IMR-90 (cell line): ENCODE results near the gene FAM24B. TPM values are rescaled to one million over a fixed set of nuclear protein-coding genes. Genes with fewer than 3 reads are reported as not detected.
"Not testable (repeated sequence)": the region's sequence is repeated elsewhere in the genome, so short reads cannot be mapped to it uniquely, and the experiment has no call there.

Experiments
- ATAC-seq: fragments of 200-7000 bp; cut with Tn5 transposase; 2 replicates; pipeline ENCODE4 v1.9.1; 2020; ENCODE audit warnings: low read depth, mild to moderate bottlenecking, moderate library complexity
- BruUV-seq: library from RNA; stranded (reverse); fragments of 400-500 nt; replicated peaks from 2 replicates; lab custom pipeline; 2021; lab: Mats Ljungman, UMichigan
- CTCF ChIA-PET: fragments of 300-600 bp; formaldehyde crosslinking; extraction: SDS; loops from one replicate; lab custom pipeline; 2021; ENCODE audit warnings: antibody characterized with exemption; lab: Yijun Ruan, JAX
- POLR2A ChIA-PET: fragments of 300-600 bp; sonication (Branson Sonifier 250); formaldehyde crosslinking; loops from one replicate; lab custom pipeline; 2022; ENCODE audit warnings: antibody characterized with exemption; ENCODE audit not compliant: unreplicated experiment; lab: Charles Lee
- DNase-seq: peaks from one replicate; pipeline ENCODE4 v3.0.0; 2013
- H2AFZ ChIP-seq: replicated peaks from 2 replicates; pipeline ENCODE3; 2013; ENCODE audit warnings: low read length, mild to moderate bottlenecking; ENCODE audit not compliant: poor library complexity
- H2AK5ac ChIP-seq: 2 replicates; pipeline ENCODE4 v1.6.1; 2013; ENCODE audit warnings: low read depth, low read length, inconsistent platforms
- H2AK9ac ChIP-seq: replicated peaks from 2 replicates; pipeline ENCODE3; 2013; ENCODE audit warnings: mild to moderate bottlenecking, low read depth, low read length, moderate library complexity; ENCODE audit not compliant: poor library complexity
- H2BK120ac ChIP-seq: 2 replicates; pipeline ENCODE4 v1.6.1; 2013; ENCODE audit warnings: low read depth, low read length, inconsistent platforms
- H2BK15ac ChIP-seq: 3 replicates; pipeline ENCODE4 v1.6.1; 2013; ENCODE audit warnings: low read depth, low read length, inconsistent platforms
- H2BK20ac ChIP-seq: 2 replicates; pipeline ENCODE4 v1.6.1; 2013; ENCODE audit warnings: low read depth, mild to moderate bottlenecking, inconsistent platforms, low read length, moderate library complexity
- H2BK5ac ChIP-seq: 2 replicates; pipeline ENCODE4 v1.6.1; 2013; ENCODE audit warnings: mild to moderate bottlenecking, low read depth, low read length, inconsistent platforms; ENCODE audit not compliant: poor library complexity, severe bottlenecking
- H3K14ac ChIP-seq: replicated peaks from 2 replicates; pipeline ENCODE4 v1.6.1; 2013; ENCODE audit warnings: low read depth, low read length, inconsistent platforms
- H3K18ac ChIP-seq: 2 replicates; pipeline ENCODE4 v1.6.1; 2013; ENCODE audit warnings: low read depth, low read length, control low read depth
- H3K23ac ChIP-seq: 2 replicates; pipeline ENCODE4 v1.6.1; 2013; ENCODE audit warnings: low read depth, low read length, inconsistent platforms
- H3K27ac ChIP-seq: 2 replicates; pipeline ENCODE4 v1.5.1; 2013; ENCODE audit warnings: mild to moderate bottlenecking, control low read depth, low read length; ENCODE audit not compliant: insufficient read depth
- H3K27me3 ChIP-seq: 2 replicates; pipeline ENCODE4 v1.6.1; 2013; ENCODE audit warnings: low read length; ENCODE audit not compliant: control insufficient read depth, insufficient read depth
- H3K36me3 ChIP-seq: 2 replicates; pipeline ENCODE4 v1.6.1; 2013; ENCODE audit warnings: low read length, mixed read lengths; ENCODE audit not compliant: control insufficient read depth, insufficient read depth
- H3K4ac ChIP-seq: 2 replicates; pipeline ENCODE4 v1.6.1; 2013; ENCODE audit warnings: low read depth, low read length, inconsistent platforms
- H3K4me1 ChIP-seq: 2 replicates; pipeline ENCODE4 v1.6.1; 2013; ENCODE audit warnings: low read length, mixed read lengths; ENCODE audit not compliant: control insufficient read depth, insufficient read depth
- H3K4me2 ChIP-seq: 2 replicates; pipeline ENCODE4 v1.6.1; 2013; ENCODE audit warnings: low read depth, mild to moderate bottlenecking, control low read depth, low read length, moderate library complexity
- H3K4me3 ChIP-seq: 2 replicates; pipeline ENCODE4 v1.5.1; 2013; ENCODE audit warnings: low read depth, mild to moderate bottlenecking, control low read depth, low read length, moderate library complexity; ENCODE audit not compliant: insufficient read depth
- H3K56ac ChIP-seq: 2 replicates; pipeline ENCODE4 v1.6.1; 2013; ENCODE audit warnings: low read length, inconsistent platforms; ENCODE audit not compliant: insufficient read depth; ENCODE audit errors: extremely low read depth
- H3K79me1 ChIP-seq, 2 experiments: 2 replicates each; pipeline ENCODE4 v1.6.1; 2013; ENCODE audit warnings: low read length in 2 of 2, inconsistent platforms in 1 of 2, low read depth in 1 of 2
- H3K9ac ChIP-seq: 2 replicates; pipeline ENCODE4 v1.6.1; 2013; ENCODE audit warnings: low read depth, low read length, control low read depth
- H3K9me1 ChIP-seq: 2 replicates; pipeline ENCODE4 v1.6.1; 2013; ENCODE audit warnings: low read length, inconsistent platforms; ENCODE audit not compliant: insufficient read depth
- H3K9me3 ChIP-seq: 2 replicates; pipeline ENCODE4 v1.6.1; 2013; ENCODE audit warnings: low read length; ENCODE audit not compliant: control insufficient read depth, insufficient read depth
- H4K20me1 ChIP-seq: 2 replicates; pipeline ENCODE4 v1.6.1; 2013; ENCODE audit warnings: low read length, inconsistent platforms; ENCODE audit not compliant: insufficient read depth
- H4K5ac ChIP-seq: 2 replicates; pipeline ENCODE4 v1.6.1; 2013; ENCODE audit warnings: mild to moderate bottlenecking, low read depth, low read length, control low read depth
- H4K8ac ChIP-seq, 2 experiments: 2 replicates each; pipeline ENCODE4 v1.6.1; 2013; ENCODE audit warnings: low read depth in 2 of 2, low read length in 2 of 2, control low read depth in 1 of 2, inconsistent platforms in 1 of 2
- H4K91ac ChIP-seq: 2 replicates; pipeline ENCODE4 v1.6.1; 2013; ENCODE audit warnings: low read depth, low read length, inconsistent platforms; ENCODE audit not compliant: insufficient read depth
- WGBS, 2 experiments: methylation state at CpG; one replicate each; pipeline versions ENCODE4 v1.1.5 to v1.1.7; 2013; ENCODE audit warnings: missing lambda C conversion rate in 2 of 2; ENCODE audit not compliant: insufficient read length in 1 of 2; ENCODE audit errors: extremely low coverage in 2 of 2; 5-methylcytosine and 5-hydroxymethylcytosine counted together
- dilution Hi-C: fragments of 300-500 bp; cut with HindIII; formaldehyde crosslinking; loops from one replicate; pipeline ENCODE4 v1.14.3; 2018; ENCODE audit warnings: low sequenced_read_pairs; ENCODE audit not compliant: unreplicated experiment
- in situ Hi-C: fragments of 300-500 bp; cut with MboI; formaldehyde crosslinking; loops from 3 replicates; pipeline ENCODE4 v1.14.3; 2019; ENCODE audit warnings: low sequenced_read_pairs, inconsistent platforms, mixed read lengths
- intact Hi-C: fragments of 100-400 bp; cut with micrococcal nuclease; formaldehyde crosslinking; loops from 2 replicates; pipeline ENCODE4 v1.10.0; 2022
- polyA plus RNA-seq, 3 experiments: library from polyadenylated mRNA; depleted of rRNA; stranded (reverse); fragments of >200 nt; gene quantifications; 2 replicates each; pipeline ENCODE4 v1.2.3, GENCODE V29; 2012; ENCODE audit warnings: low replicate concordance in 1 of 3
- total RNA-seq: library from RNA; depleted of rRNA; stranded (reverse); fragments of >200 nt; gene quantifications from 2 replicates; pipeline ENCODE4 v1.2.3, GENCODE V29; 2012

FAM24B gene
- total and polyA plus RNA-seq, 2 of the 4 experiments (the other 2 are of a cell fraction), result 1.6 to 4.3 TPM

DNA sequence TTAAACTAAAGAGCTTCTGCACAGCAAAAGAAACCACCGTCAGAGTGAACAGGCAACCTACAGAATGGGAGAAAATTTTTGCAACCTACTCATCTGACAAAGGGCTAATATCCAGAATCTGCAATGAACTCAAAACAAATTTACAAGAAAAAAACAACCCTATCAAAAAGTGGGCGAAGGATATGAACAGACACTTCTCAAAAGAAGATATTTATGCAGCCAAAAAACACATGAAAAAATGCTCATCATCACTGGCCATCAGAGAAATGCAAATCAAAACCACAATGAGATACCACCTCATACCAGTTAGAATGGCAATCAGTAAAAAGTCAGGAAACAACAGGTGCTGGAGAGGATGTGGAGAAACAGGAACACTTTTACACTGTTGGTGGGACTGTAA is 7.4 kb downstream of the FAM24B start:
- H3K4me1 ChIP-seq, H2AFZ ChIP-seq, H3K56ac ChIP-seq, H4K8ac ChIP-seq, H3K23ac ChIP-seq, H3K9me1 ChIP-seq, dilution Hi-C loops, H3K9ac ChIP-seq, POLR2A ChIA-PET, H3K14ac ChIP-seq, H2AK9ac ChIP-seq, intact Hi-C loops, H3K27ac ChIP-seq, H3K9me3 ChIP-seq, H3K79me1 ChIP-seq, H2BK20ac ChIP-seq, H2AK5ac ChIP-seq, H3K36me3 ChIP-seq, H4K91ac ChIP-seq, ATAC-seq, H3K4me2 ChIP-seq, DNase-seq, H3K4ac ChIP-seq, H4K20me1 ChIP-seq, BruUV-seq, H2BK5ac ChIP-seq, H2BK15ac ChIP-seq, H4K5ac ChIP-seq, H3K27me3 ChIP-seq, H3K4me3 ChIP-seq, H3K18ac ChIP-seq, H2BK120ac ChIP-seq, CTCF ChIA-PET: not testable (repeated sequence)
- in situ Hi-C loops, result loop anchor here (25.0 kb wide), 2 partner anchors 290 to 710 kb away; partner anchors contain the start of gene BUB3
- no CpG with 5 or more reads among the region's 2 CpGs for WGBS, 2 experiments

GRCh38 chr10:122868768-122869167 is 10.6 kb downstream of the FAM24B start:
- H3K14ac ChIP-seq, H3K23ac ChIP-seq, H3K4me1 ChIP-seq, H3K9me3 ChIP-seq, H3K27me3 ChIP-seq, POLR2A ChIA-PET, H3K4ac ChIP-seq, H3K4me2 ChIP-seq, H4K5ac ChIP-seq, H2AK9ac ChIP-seq, H2BK15ac ChIP-seq, intact Hi-C loops, H4K8ac ChIP-seq, H3K9ac ChIP-seq, DNase-seq, H3K36me3 ChIP-seq, H4K20me1 ChIP-seq, ATAC-seq, H2BK20ac ChIP-seq, H4K91ac ChIP-seq, H2BK120ac ChIP-seq, H3K18ac ChIP-seq, H3K4me3 ChIP-seq, H3K56ac ChIP-seq, CTCF ChIA-PET, H3K9me1 ChIP-seq, H2AK5ac ChIP-seq, H2AFZ ChIP-seq, BruUV-seq, H3K27ac ChIP-seq, dilution Hi-C loops, H2BK5ac ChIP-seq, H3K79me1 ChIP-seq: not testable (repeated sequence)
- in situ Hi-C loops, result loop anchor here (25.0 kb wide), 2 partner anchors 294 to 706 kb away; partner anchors contain the start of gene BUB3
- WGBS, 2 experiments, result no CpG with 5 or more reads among the region's 2 CpGs
